Measurements from ENCODE around the gene MPZL3. TPM values are rescaled to one million over a fixed set of nuclear protein-coding genes. Genes with fewer than 3 reads are reported as not detected.

MPZL3 gene, protein sequence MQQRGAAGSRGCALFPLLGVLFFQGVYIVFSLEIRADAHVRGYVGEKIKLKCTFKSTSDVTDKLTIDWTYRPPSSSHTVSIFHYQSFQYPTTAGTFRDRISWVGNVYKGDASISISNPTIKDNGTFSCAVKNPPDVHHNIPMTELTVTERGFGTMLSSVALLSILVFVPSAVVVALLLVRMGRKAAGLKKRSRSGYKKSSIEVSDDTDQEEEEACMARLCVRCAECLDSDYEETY
- 10 to 100 TPM; 17.4 to 44.4 (median 32.4) TPM for total RNA-seq

DNA sequence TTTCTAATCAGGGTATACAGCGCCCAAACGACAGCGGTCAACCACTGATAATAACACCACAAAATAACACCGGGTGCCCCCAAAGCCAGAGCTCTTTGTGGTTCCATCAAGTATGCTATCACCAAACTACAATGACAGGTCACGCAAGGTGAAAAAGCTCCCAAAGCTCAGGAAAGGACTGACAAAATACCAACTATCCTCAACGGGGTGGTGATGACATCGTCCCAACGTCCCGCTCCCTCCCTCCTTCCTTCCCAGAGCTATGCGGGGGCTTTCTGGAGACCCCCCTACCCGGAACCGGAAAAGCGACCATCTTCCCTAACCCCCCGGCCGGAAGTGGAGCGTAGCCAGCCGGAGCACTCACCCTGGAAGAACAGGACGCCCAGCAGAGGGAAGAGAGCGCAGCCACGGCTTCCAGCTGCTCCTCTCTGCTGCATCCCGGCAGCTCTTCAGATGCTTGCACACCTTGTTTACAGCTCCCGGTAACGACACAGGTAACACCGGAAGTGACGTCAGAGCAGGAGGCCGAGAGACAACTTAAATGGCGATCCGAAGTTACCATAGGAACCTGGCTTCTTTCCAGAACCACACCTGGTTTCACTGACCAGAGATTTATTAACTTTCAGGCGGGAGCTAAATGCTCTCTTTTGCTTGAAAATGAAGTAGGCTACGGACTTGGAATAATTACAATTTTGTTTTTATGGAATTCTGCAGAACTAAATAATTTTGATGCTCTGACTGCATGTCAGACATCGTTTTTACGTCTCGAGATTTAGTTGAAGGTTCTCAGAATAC is at the start of gene MPZL3:
Gene MPZL3 (minus strand): TSS at position 508 of the 795 bp plus-strand sequence. CDS start 71 bp downstream, at position 437.
- Histone ChIP-seq H3K9me3 (no peaks in the 10 kb centered on the region), H3K27me3 (peaks cover 0 to 3% (median 0%) of the 10 kb centered on the region in 4 donors), H3K36me3 (peaks cover 0 to 32% (median 4%) of the 10 kb centered on the region in 3 donors), H3K4me3 (peak within 1 kb of the TSS; percentile 58 to 70 (median 64)), H3K4me1 (peaks cover 2 to 64% (median 5%) of the 10 kb centered on the region in 3 donors), H3K27ac (peak within 1 kb of the TSS; percentile 88 to 91 (median 90))
- 3% methylated on average over 20 to 23 of the region's 33 CpGs for WGBS, 2 donors
- intact Hi-C loops (cut with DNase I): no loop called here
- DNase-seq: peak; percentile 50
- peak in 3 of 4 donors; percentile 48 to 84 (median 63) for TF ChIP-seq POLR2A (IDR thresholded peaks at IDR 0.05)
- TF ChIP-seq, protein P1, sequence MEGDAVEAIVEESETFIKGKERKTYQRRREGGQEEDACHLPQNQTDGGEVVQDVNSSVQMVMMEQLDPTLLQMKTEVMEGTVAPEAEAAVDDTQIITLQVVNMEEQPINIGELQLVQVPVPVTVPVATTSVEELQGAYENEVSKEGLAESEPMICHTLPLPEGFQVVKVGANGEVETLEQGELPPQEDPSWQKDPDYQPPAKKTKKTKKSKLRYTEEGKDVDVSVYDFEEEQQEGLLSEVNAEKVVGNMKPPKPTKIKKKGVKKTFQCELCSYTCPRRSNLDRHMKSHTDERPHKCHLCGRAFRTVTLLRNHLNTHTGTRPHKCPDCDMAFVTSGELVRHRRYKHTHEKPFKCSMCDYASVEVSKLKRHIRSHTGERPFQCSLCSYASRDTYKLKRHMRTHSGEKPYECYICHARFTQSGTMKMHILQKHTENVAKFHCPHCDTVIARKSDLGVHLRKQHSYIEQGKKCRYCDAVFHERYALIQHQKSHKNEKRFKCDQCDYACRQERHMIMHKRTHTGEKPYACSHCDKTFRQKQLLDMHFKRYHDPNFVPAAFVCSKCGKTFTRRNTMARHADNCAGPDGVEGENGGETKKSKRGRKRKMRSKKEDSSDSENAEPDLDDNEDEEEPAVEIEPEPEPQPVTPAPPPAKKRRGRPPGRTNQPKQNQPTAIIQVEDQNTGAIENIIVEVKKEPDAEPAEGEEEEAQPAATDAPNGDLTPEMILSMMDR (IDR thresholded peaks at IDR 0.05): no peak

DNA sequence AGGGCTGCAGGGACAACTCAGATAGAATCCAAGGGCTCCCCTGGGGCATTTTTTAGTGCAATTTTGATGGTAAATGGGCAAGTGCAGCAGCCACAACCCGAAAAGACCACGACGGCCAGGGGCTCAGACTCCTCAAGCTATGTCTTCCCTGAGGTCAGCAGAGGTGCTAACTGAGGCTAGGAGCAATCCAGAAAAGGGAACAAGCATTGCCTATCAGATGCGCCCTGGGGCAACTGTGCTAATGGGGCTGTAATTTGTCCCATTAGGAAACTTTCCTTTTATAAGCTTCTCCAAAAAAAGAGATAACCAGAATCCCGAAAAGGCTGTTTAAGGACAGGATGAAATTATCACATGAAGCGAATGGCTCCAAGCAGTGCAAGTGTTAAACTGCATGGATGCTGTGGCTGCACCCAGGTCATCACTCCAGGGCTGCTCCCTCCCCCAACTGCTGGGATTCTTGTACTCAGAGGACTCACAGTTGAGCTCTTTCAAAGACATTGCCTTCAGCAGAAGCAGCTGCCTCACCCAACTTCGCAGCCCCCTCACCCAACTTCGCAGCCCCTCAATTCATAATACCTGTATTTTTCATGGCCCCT is 49.5 kb upstream of the MPZL3 start:
- 71 to 80% methylated on average over 6 to 8 of the region's 8 CpGs for WGBS, 2 donors
- no peak for DNase-seq
- no peak overlapping the region for H3K27ac ChIP-seq
- intact Hi-C loops (cut with DNase I): loop anchor here (10.0 kb wide), 1 partner anchor 193 kb away; no protein-coding TSS in a partner anchor
- H3K36me3 ChIP-seq: no peaks in the 10 kb centered on the region
- H3K9me3 ChIP-seq: no peaks in the 10 kb centered on the region
- H3K27me3 ChIP-seq: peaks cover 0 to 16% (median 0%) of the 10 kb centered on the region in 4 donors
- H3K4me1 ChIP-seq: no peaks in the 10 kb centered on the region
- TF ChIP-seq, protein P1 (IDR thresholded peaks at IDR 0.05): no peak
- no peak for TF ChIP-seq POLR2A (IDR thresholded peaks at IDR 0.05)
- H3K4me3 ChIP-seq: no peak overlapping the region

DNA sequence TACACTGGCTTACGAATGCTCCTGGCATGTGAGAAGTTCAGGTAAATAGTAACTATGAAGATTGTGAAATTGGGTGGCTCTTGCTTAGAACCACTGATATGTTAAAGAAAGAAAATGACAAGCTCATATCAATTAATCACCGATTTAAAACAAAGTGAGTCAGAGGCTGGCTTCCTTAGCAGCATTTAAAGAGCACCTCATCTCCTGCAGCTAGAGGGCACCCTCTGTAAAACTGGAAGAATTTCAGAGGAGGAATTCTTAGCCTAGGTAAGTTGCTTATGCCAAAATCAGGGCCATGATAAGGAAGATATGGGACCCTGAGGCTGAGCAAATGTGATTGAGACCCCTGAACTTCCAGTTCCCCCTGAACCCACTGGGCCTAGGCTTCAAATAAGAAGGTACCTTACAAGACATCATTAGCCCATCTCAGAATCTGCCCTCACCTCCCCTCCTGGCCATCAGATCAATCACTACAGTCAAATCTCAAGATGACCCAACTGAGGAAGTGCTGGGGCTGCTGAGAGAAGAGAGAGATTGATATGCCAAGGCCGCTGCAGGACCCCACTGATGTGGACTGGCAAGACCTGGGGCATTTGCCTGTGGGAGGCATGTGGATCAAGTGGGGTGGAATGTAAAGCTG is 43.8 kb upstream of the MPZL3 start:
- no peaks in the 10 kb centered on the region for H3K36me3 ChIP-seq
- no peaks in the 10 kb centered on the region for H3K27me3 ChIP-seq
- TF ChIP-seq POLR2A (IDR thresholded peaks at IDR 0.05): no peak
- TF ChIP-seq, protein P1 (IDR thresholded peaks at IDR 0.05): peak; percentile 51 to 85 (median 66)
- intact Hi-C loops (cut with DNase I): no loop called here
- WGBS, 2 donors: 22 to 51% methylated on average over 3 of the region's 3 CpGs
- H3K9me3 ChIP-seq: no peaks in the 10 kb centered on the region
- no peak overlapping the region for H3K4me3 ChIP-seq
- H3K27ac ChIP-seq: no peak overlapping the region
- DNase-seq: no peak
- peaks cover 0 to 15% (median 4%) of the 10 kb centered on the region in 3 donors for H3K4me1 ChIP-seq

DNA sequence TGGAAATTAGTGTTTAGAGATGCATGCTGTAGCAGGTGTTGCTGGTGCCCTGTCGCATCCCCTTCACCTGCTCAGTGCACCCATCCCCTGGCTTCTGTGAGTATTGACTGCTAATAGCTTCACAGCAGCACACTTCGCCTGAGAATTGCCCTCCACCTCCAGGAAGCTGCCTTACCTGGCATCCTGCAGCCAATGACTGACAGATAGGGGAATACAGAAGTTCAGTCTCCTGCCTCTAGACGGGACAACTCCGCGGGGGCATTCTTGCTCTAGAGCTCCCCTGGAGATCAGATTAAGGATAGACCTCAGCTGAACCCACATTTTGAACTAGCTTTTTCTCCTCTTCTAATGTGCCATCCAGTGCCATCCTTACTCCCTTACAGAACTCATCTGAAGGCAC is 43.0 kb upstream of the MPZL3 start:
- Histone ChIP-seq H3K9me3 (no peaks in the 10 kb centered on the region), H3K4me3 (no peak overlapping the region), H3K4me1 (peaks cover 0 to 19% (median 4%) of the 10 kb centered on the region in 3 donors), H3K27me3 (no peaks in the 10 kb centered on the region), H3K27ac (no peak overlapping the region), H3K36me3 (no peaks in the 10 kb centered on the region)
- intact Hi-C loops (cut with DNase I): no loop called here
- WGBS, 2 donors: 83 to 84% methylated on average over 5 of the region's 5 CpGs
- TF ChIP-seq POLR2A (IDR thresholded peaks at IDR 0.05): no peak
- TF ChIP-seq, protein P1 (IDR thresholded peaks at IDR 0.05): no peak
- no peak for DNase-seq

Data from esophagus squamous epithelium (tissue), 5 donors.